ENCODE measurements around the gene KCTD6.
A peak's percentile ranks its signal among the peaks of the same experiment; 100 is the strongest.

KCTD6 gene

GRCh38 chr3:58491506-58492402 is at the start of gene KCTD6:
Gene KCTD6, plus strand, starts transcription at chr3:58492096. Its CDS starts 6,660 bp downstream, at chr3:58498756.
- no peak for TF ChIP-seq ZFP30 (CRISPR knock-in tag; IDR thresholded peaks at IDR 0.05)
- TF ChIP-seq ZNF8 (CRISPR knock-in tag; IDR thresholded peaks at IDR 0.05) = no peak
- TF ChIP-seq PPARA (CRISPR knock-in tag; IDR thresholded peaks at IDR 0.05; ENCODE audit: borderline replicate concordance) = no peak
- no peak for TF ChIP-seq TCF4 (CRISPR knock-in tag; IDR thresholded peaks at IDR 0.05; ENCODE audit: borderline replicate concordance)
- no peak for TF ChIP-seq ISL1 (CRISPR knock-in tag; IDR thresholded peaks at IDR 0.05)
- TF ChIP-seq TOX (CRISPR knock-in tag; IDR thresholded peaks at IDR 0.05; ENCODE audit: borderline replicate concordance) = no peak
- no peak for TF ChIP-seq ESRRG (CRISPR knock-in tag; IDR thresholded peaks at IDR 0.05)
- TF ChIP-seq, protein P1, sequence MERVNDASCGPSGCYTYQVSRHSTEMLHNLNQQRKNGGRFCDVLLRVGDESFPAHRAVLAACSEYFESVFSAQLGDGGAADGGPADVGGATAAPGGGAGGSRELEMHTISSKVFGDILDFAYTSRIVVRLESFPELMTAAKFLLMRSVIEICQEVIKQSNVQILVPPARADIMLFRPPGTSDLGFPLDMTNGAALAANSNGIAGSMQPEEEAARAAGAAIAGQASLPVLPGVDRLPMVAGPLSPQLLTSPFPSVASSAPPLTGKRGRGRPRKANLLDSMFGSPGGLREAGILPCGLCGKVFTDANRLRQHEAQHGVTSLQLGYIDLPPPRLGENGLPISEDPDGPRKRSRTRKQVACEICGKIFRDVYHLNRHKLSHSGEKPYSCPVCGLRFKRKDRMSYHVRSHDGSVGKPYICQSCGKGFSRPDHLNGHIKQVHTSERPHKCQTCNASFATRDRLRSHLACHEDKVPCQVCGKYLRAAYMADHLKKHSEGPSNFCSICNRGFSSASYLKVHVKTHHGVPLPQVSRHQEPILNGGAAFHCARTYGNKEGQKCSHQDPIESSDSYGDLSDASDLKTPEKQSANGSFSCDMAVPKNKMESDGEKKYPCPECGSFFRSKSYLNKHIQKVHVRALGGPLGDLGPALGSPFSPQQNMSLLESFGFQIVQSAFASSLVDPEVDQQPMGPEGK (CRISPR knock-in tag; IDR thresholded peaks at IDR 0.05; ENCODE audit: borderline replicate concordance) = no peak
- no peak for TF ChIP-seq ZC3H10 (CRISPR knock-in tag; IDR thresholded peaks at IDR 0.05)
- TF ChIP-seq, protein P2, sequence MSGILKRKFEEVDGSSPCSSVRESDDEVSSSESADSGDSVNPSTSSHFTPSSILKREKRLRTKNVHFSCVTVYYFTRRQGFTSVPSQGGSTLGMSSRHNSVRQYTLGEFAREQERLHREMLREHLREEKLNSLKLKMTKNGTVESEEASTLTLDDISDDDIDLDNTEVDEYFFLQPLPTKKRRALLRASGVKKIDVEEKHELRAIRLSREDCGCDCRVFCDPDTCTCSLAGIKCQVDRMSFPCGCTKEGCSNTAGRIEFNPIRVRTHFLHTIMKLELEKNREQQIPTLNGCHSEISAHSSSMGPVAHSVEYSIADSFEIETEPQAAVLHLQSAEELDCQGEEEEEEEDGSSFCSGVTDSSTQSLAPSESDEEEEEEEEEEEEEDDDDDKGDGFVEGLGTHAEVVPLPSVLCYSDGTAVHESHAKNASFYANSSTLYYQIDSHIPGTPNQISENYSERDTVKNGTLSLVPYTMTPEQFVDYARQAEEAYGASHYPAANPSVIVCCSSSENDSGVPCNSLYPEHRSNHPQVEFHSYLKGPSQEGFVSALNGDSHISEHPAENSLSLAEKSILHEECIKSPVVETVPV (CRISPR knock-in tag; IDR thresholded peaks at IDR 0.05) = no peak
- TF ChIP-seq TSHZ2 (CRISPR knock-in tag; IDR thresholded peaks at IDR 0.05) = no peak
- TF ChIP-seq, protein P3, sequence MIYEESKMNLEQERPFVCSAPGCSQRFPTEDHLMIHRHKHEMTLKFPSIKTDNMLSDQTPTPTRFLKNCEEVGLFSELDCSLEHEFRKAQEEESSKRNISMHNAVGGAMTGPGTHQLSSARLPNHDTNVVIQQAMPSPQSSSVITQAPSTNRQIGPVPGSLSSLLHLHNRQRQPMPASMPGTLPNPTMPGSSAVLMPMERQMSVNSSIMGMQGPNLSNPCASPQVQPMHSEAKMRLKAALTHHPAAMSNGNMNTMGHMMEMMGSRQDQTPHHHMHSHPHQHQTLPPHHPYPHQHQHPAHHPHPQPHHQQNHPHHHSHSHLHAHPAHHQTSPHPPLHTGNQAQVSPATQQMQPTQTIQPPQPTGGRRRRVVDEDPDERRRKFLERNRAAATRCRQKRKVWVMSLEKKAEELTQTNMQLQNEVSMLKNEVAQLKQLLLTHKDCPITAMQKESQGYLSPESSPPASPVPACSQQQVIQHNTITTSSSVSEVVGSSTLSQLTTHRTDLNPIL (CRISPR knock-in tag; IDR thresholded peaks at IDR 0.05; ENCODE audit: low read depth) = no peak
- no peak for TF ChIP-seq RARB (CRISPR knock-in tag; IDR thresholded peaks at IDR 0.05)
- no peak for TF ChIP-seq ZNF565 (CRISPR knock-in tag; conservative IDR thresholded peaks at IDR 0.05; ENCODE audit: low read depth)
- no peak for TF ChIP-seq CSDC2 (CRISPR knock-in tag; IDR thresholded peaks at IDR 0.05)
- ATAC-seq = peak; percentile 93

DNA sequence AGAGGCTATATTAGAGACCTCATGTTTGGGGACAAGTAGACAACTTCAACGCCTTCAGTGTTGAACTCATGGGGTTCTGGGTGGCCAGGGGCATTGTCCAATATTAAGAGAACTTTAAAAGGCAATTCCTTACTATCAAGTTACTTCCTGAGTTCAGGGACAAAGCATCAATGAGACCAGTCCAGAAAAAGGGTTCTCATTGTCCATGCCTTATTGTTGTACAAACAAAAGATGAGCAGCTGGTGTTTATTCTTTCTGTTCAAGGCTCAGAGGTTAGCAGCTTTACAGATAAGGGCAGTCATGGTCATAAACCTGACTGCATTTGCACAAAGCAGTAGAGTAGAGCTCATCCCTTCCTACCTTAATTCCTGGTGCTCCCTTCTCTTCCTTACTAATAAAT is 39.7 kb upstream of the KCTD6 start:
- TF ChIP-seq TSHZ2 (CRISPR knock-in tag; IDR thresholded peaks at IDR 0.05) (no peak), CSDC2 (CRISPR knock-in tag; IDR thresholded peaks at IDR 0.05) (no peak), PPARA (CRISPR knock-in tag; IDR thresholded peaks at IDR 0.05; ENCODE audit: borderline replicate concordance) (no peak), ARNTL (CRISPR knock-in tag; IDR thresholded peaks at IDR 0.05; ENCODE audit: borderline replicate concordance, low read depth) (no peak), OSR1 (CRISPR knock-in tag; IDR thresholded peaks at IDR 0.05) (no peak), ZFP30 (CRISPR knock-in tag; IDR thresholded peaks at IDR 0.05) (no peak), BACH2 (CRISPR knock-in tag; IDR thresholded peaks at IDR 0.05; ENCODE audit: borderline replicate concordance) (no peak), ZNF70 (CRISPR knock-in tag; IDR thresholded peaks at IDR 0.05) (no peak), TOX (CRISPR knock-in tag; IDR thresholded peaks at IDR 0.05; ENCODE audit: borderline replicate concordance) (no peak), ZC3H10 (CRISPR knock-in tag; IDR thresholded peaks at IDR 0.05) (no peak), SNAI2 (CRISPR knock-in tag; IDR thresholded peaks at IDR 0.05) (no peak)
- TF ChIP-seq, protein P1 (CRISPR knock-in tag; IDR thresholded peaks at IDR 0.05; ENCODE audit: borderline replicate concordance) = no peak
- no peak for ATAC-seq
